Ureter (tissue), 1 donor: ENCODE measurements around the gene ELMOD1. TPM values are rescaled to one million over a fixed set of nuclear protein-coding genes. Genes with fewer than 3 reads are reported as not detected.
"Not testable (repeated sequence)": the region's sequence is repeated elsewhere in the genome, so short reads cannot be mapped to it uniquely, and the experiment has no call there.

Experiments
- DNase-seq: peaks from one replicate; pipeline ENCODE4 v3.0.0-alpha.2; 2020; ENCODE audit warnings: low spot score
- total RNA-seq: library from RNA; stranded (reverse); gene quantifications from one replicate; pipeline ENCODE4 v1.2.4, GENCODE V29; 2023
- donor health status: DM: yes; HTN: yes; CAD: no.

ELMOD1 gene
- total RNA-seq: 0.39 TPM

GRCh38 chr11:107590460-107591377, at the start of gene ELMOD1:
Gene ELMOD1 (plus strand): TSS chr11:107591147. CDS start chr11:107618190, 27,043 bp downstream.
- DNase-seq: peak; percentile 50

- DNase-seq: no peak
These were observed 45.8 kb upstream of the ELMOD1 start for GRCh38 chr11:107545101-107545514.

GRCh38 chr11:107547961-107548360, 43.0 kb upstream of the ELMOD1 start:
- no peak for DNase-seq

GRCh38 chr11:107549253-107549953, 41.5 kb upstream of the ELMOD1 start:
- no peak for DNase-seq

GRCh38 chr11:107549954-107550285, 41.0 kb upstream of the ELMOD1 start:
- DNase-seq: no peak

- DNase-seq: no peak
These were observed 40.6 kb upstream of the ELMOD1 start for GRCh38 chr11:107550304-107550703.

GRCh38 chr11:107561688-107562087, 29.3 kb upstream of the ELMOD1 start:
- DNase-seq: no peak

- no peak for DNase-seq
These were observed 28.2 kb upstream of the ELMOD1 start for GRCh38 chr11:107562647-107563208.

GRCh38 chr11:107563702-107564101, 27.2 kb upstream of the ELMOD1 start:
- DNase-seq: no peak

GRCh38 chr11:107564877-107565218, 26.1 kb upstream of the ELMOD1 start:
- DNase-seq: no peak

GRCh38 chr11:107565219-107565937, 25.6 kb upstream of the ELMOD1 start, which contains the start of gene ALKBH8:
Gene ALKBH8 (minus strand): TSS chr11:107565735. CDS start chr11:107560893, 4,842 bp downstream.
- DNase-seq: peak; percentile 74

GRCh38 chr11:107565955-107566501, 24.9 kb upstream of the ELMOD1 start:
- DNase-seq: not testable (repeated sequence)

- DNase-seq: no peak
These were observed 24.4 kb upstream of the ELMOD1 start for GRCh38 chr11:107566569-107566968.

GRCh38 chr11:107567739-107568335, 23.1 kb upstream of the ELMOD1 start:
- DNase-seq: no peak

GRCh38 chr11:107570015-107570414, 20.9 kb upstream of the ELMOD1 start:
- DNase-seq: no peak

- no peak for DNase-seq
These were observed 17.5 kb upstream of the ELMOD1 start for GRCh38 chr11:107573438-107573837.

GRCh38 chr11:107576497-107577345, 14.2 kb upstream of the ELMOD1 start:
- DNase-seq: peak; percentile 50

GRCh38 chr11:107577346-107577711, 13.6 kb upstream of the ELMOD1 start:
- DNase-seq: no peak

- not testable (repeated sequence) for DNase-seq
These were observed 11.8 kb upstream of the ELMOD1 start for GRCh38 chr11:107579169-107579568.

- no peak for DNase-seq
These were observed 9.8 kb upstream of the ELMOD1 start for GRCh38 chr11:107581147-107581546.
